ENCODE results near the gene BACE1.
"Not testable (repeated sequence)": the region's sequence is repeated elsewhere in the genome, so short reads cannot be mapped to it uniquely, and the experiment has no call there.

BACE1 gene

DNA sequence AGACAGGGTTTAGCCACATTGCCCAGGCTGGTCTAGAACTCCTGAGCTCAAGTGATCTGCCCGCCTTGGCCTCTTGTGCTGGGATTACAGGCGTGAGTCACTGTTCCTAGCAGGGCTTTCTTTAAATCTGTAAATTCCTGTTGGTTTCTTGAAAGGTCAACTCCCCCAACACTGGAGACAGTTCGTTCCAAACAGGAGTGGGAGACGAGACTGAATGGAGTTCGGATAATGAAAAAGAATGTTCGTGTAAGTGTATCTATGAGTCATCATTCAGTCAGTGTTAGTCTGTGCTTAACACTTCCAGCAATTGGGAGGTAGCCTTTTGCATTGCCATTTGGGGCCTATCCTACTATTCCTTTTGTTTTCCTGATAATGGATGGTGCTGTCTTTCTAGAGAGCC, 34.9 kb downstream of the BACE1 start:
- Histone ChIP-seq H3K27ac (no peak overlapping the region), H3K9me3 (no peaks in the 10 kb centered on the region), H4K20me1 (no peaks in the 10 kb centered on the region), H3K4me3 (no peak overlapping the region), H3K4me1 (no peaks in the 10 kb centered on the region), H3K4me2 (no peak overlapping the region), H3K36me3 (peaks cover 73% of the 10 kb centered on the region), H3K9ac (no peak overlapping the region), H3K27me3 (no peaks in the 10 kb centered on the region)
- TF ChIP-seq Cebpa-rat (IDR thresholded peaks at IDR 0.05): no peak

DNA sequence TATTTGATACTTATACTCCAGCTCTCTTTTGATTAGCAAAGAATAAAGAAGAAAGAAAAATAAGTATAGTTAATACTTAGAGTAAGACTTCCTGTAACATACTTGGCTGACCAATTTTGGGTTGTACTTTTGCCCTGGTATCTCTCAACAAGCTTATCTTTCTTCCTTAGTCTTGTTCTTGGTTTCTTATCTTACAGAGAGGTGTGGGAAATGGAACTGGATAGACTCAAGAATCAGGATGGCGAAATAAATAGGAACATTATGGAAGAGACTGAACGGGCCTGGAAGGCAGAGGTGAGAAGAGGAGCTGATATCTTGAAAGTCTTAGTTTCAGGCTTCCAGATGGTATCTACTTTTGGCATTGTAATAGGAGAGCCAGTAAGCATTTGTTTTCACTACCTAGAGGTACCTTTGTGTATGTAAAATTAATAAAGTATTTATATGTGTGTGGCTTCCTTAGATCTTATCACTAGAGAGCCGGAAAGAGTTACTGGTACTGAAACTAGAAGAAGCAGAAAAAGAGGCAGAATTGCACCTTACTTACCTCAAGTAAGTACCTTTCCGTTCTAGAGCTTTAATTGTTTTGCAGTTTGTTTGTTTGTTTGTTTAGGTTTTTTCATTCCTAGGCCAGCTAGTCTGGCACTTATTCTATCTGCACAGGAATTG, 36.2 kb downstream of the BACE1 start:
- peaks cover 63% of the 10 kb centered on the region for H3K36me3 ChIP-seq
- H3K27ac ChIP-seq: no peak overlapping the region
- no peak overlapping the region for H3K9ac ChIP-seq
- H3K9me3 ChIP-seq: no peaks in the 10 kb centered on the region
- H3K4me1 ChIP-seq: no peaks in the 10 kb centered on the region
- H3K4me3 ChIP-seq: no peak overlapping the region
- H3K4me2 ChIP-seq: no peak overlapping the region
- TF ChIP-seq Cebpa-rat (IDR thresholded peaks at IDR 0.05): no peak
- H4K20me1 ChIP-seq: no peaks in the 10 kb centered on the region
- H3K27me3 ChIP-seq: no peaks in the 10 kb centered on the region

DNA sequence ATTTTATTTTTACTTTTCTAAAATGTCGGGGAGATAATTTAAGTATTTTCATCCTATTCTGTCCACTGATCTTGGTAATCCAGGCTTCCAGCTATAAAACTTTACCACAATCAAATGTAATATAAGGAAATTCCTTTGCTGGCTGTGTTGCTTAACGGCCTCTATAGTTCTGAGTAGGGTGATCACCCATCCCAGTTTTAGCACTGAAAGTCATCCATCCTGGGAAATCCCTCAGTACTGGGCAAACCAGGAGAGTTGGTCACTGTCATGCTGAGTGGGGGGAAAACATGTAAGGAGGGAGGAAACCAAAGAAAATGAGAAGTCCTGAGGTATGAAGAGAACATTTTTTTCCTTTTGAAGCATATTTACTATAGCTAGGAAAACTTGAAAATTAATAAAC, 37.7 kb downstream of the BACE1 start:
- Histone ChIP-seq H3K27me3 (no peaks in the 10 kb centered on the region), H3K36me3 (peaks cover 63% of the 10 kb centered on the region), H3K4me2 (no peak overlapping the region), H3K9me3 (no peaks in the 10 kb centered on the region), H3K27ac (no peak overlapping the region), H3K4me3 (no peak overlapping the region), H3K4me1 (no peaks in the 10 kb centered on the region), H4K20me1 (no peaks in the 10 kb centered on the region), H3K9ac (no peak overlapping the region)
- no peak for TF ChIP-seq Cebpa-rat (IDR thresholded peaks at IDR 0.05)

DNA sequence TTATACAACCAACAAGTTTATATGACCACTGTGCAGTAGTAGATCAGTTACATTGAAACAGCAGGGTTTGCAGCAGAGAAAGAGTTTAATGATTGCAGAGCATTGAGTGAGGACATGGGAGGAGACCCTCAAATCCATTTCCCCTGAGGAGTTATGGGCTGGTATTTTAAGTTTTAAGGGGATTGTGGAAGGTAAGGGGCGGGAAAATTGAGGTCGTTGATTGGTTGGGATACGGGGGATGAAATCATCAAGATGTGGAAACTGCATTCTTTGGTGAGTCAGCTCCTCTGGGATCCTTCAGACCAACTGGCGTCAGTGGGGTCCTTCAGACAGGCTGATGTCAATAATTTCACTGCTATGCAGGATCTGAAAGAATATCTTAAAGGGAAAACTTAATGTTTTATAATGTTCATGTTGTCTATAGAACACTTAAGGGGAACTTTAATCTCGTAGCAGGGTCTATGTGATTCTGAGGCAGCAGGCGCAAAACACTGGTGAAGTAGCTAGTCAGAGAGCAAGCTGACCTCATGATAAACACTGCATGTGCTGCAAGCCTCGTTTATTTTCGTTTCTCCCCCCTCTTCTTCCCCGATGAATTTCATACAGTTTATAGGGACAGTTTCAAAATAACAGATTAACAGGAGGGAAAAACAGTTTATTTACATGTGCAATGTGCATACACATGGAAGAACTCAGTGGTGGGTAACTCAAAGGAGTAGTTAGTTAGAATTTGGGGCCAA, 42.3 kb downstream of the BACE1 start:
- H3K9me3 ChIP-seq: 0 out of 2 replicates have a peak, but pooled peaks cover 7% of the 10 kb centered on the region
- H3K36me3 ChIP-seq: peaks cover 44% of the 10 kb centered on the region
- H3K27ac ChIP-seq: no peak overlapping the region
- no peak overlapping the region for H3K9ac ChIP-seq
- H3K4me3 ChIP-seq: no peak overlapping the region
- H3K4me2 ChIP-seq: no peak overlapping the region
- H3K27me3 ChIP-seq: no peaks in the 10 kb centered on the region
- H3K4me1 ChIP-seq: no peaks in the 10 kb centered on the region
- TF ChIP-seq Cebpa-rat (IDR thresholded peaks at IDR 0.05): no peak
- H4K20me1 ChIP-seq: no peaks in the 10 kb centered on the region

DNA sequence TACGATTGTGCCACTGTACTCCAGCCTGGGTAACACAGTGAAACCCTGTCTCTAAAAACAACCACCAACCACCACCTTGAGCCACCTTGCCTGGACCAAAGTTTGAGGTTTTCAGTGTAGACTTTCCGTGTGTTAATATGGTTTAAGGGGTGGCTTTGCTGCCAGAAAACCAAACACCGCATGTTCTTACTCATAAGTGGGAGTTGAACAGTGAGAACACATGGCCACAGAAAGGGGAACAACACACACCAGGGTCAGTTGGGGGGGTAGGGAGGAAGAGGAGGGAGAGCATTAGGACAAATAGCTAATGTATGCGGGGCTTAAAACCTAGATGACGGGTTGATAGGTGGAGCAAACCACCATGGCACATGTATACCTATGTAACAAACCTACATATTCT, 43.9 kb downstream of the BACE1 start:
- not testable (repeated sequence) for H3K4me3 ChIP-seq, H3K4me2 ChIP-seq, H3K9ac ChIP-seq, H3K4me1 ChIP-seq, H3K27ac ChIP-seq, H4K20me1 ChIP-seq, H3K9me3 ChIP-seq, H3K27me3 ChIP-seq
- H3K36me3 ChIP-seq: peaks cover 45% of the 10 kb centered on the region

- H3K9ac ChIP-seq: no peak overlapping the region
- H4K20me1 ChIP-seq: no peaks in the 10 kb centered on the region
- peaks cover 53% of the 10 kb centered on the region for H3K36me3 ChIP-seq
- no peak overlapping the region for H3K4me3 ChIP-seq
- no peaks in the 10 kb centered on the region for H3K27me3 ChIP-seq
- H3K9me3 ChIP-seq: 0 out of 2 replicates have a peak, but pooled peaks cover 7% of the 10 kb centered on the region
- H3K4me1 ChIP-seq: no peaks in the 10 kb centered on the region
- no peak overlapping the region for H3K27ac ChIP-seq
- no peak overlapping the region for H3K4me2 ChIP-seq
- no peak for TF ChIP-seq Cebpa-rat (IDR thresholded peaks at IDR 0.05)
These were observed 44.8 kb downstream of the BACE1 start for GRCh38 chr11:117271208-117271607.

DNA sequence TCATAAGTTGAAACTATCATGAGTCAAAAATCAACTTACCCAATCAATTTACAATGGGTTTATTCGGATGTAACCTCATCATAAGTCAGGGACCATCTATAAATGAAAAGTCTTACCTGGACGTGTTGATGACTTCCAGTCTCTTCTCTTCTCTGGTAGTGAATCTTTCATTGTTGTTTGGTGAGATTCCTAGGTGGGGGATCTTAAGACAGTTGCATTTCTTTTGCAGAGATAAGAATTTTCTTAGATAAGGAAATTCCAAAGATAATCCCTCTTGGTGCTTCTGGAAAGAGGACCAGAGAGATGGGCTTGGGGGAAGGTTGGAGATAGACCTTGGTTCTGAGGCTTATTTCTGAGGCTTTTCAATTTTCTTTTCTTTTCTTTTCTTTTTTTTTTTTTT, 46.2 kb downstream of the BACE1 start:
- Histone ChIP-seq H3K9me3 (0 out of 2 replicates have a peak, but pooled peaks cover 7% of the 10 kb centered on the region), H3K36me3 (peaks cover 62% of the 10 kb centered on the region), H3K27ac (no peak overlapping the region), H3K4me3 (no peak overlapping the region), H3K4me1 (no peaks in the 10 kb centered on the region), H3K27me3 (no peaks in the 10 kb centered on the region), H4K20me1 (no peaks in the 10 kb centered on the region), H3K4me2 (no peak overlapping the region), H3K9ac (no peak overlapping the region)
- no peak for TF ChIP-seq Cebpa-rat (IDR thresholded peaks at IDR 0.05)

- TF ChIP-seq Cebpa-rat (IDR thresholded peaks at IDR 0.05): no peak
- H3K9me3 ChIP-seq: no peaks in the 10 kb centered on the region
These were observed 50.3 kb downstream of the BACE1 start for GRCh38 chr11:117265745-117266144.

DNA sequence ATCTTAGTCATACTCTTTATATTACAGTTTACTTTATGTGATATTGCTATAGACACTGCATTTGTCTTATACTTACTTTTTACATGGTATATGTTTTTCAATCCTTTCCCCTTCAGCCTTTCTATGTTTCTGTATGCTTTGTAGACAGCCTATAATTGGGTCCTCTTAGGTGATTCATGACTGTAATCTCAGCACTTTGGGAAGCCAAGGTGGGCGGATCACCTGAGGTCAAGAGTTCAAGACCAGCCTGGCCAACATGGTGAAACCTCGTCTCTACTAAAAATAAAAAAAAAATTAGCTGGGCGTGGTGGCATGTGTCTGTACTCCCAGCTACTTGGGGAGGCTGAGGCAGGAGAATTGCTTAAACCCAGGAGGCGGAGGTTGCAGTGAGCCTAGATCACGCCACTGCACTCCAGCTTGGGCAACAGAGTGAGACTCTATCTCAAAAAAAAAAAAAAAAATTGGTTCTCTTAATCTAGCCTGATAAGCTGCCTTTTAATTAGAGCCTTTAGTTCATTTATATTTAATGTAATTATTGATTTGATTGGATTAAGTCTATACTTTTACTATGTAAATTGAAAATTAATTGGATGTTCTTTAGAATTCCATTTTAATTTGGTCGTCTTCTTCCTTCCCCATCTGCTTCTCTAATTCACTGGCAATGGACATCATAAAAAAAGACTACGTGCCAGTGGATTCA, 51.3 kb downstream of the BACE1 start:
- H3K4me2 ChIP-seq, H3K4me1 ChIP-seq, H3K4me3 ChIP-seq, H3K9me3 ChIP-seq, H3K27ac ChIP-seq, H3K9ac ChIP-seq, H4K20me1 ChIP-seq, H3K27me3 ChIP-seq: not testable (repeated sequence)
- peaks cover 68% of the 10 kb centered on the region for H3K36me3 ChIP-seq

More at GRCh38 chr11:117265745-117266144, 50.3 kb downstream of the BACE1 start:
- Histone ChIP-seq H3K4me3 (no peak overlapping the region), H3K9ac (no peak overlapping the region), H3K27ac (no peak overlapping the region), H3K4me1 (no peaks in the 10 kb centered on the region), H3K4me2 (no peak overlapping the region), H3K36me3 (peaks cover 66% of the 10 kb centered on the region), H4K20me1 (no peaks in the 10 kb centered on the region), H3K27me3 (no peaks in the 10 kb centered on the region)

DNA sequence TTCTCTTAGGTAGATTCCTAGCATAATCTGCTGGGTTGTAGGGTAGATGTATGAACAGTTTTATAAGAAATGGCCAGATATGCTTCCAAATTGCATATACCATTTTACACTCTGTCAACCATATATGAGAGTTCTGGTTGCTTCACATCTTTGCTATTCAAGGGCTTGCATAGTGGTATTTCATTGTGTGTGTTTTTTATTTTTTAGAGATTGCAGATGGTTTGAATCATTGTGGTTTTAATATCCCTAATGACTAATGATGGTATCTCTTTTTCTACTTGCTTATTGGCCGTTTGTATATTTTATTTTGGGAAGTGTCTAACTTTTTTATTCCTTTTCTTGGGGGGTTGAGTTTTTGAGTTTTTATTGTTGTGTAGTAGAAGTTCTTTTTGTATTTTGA, 56.6 kb downstream of the BACE1 start:
- no peak overlapping the region for H3K4me2 ChIP-seq

More for the DNA sequence above, 56.6 kb downstream of the BACE1 start:
- Histone ChIP-seq H3K4me1 (no peaks in the 10 kb centered on the region), H3K36me3 (peaks cover 34% of the 10 kb centered on the region), H3K9me3 (no peaks in the 10 kb centered on the region), H4K20me1 (no peaks in the 10 kb centered on the region), H3K4me3 (no peak overlapping the region), H3K9ac (no peak overlapping the region), H3K27ac (no peak overlapping the region), H3K27me3 (no peaks in the 10 kb centered on the region)
- TF ChIP-seq Cebpa-rat (IDR thresholded peaks at IDR 0.05): no peak

All from BLaER1 (cell line).